KMS-11 (cell line): ENCODE results near the gene ABHD5.

Source experiments
- H2AFZ ChIP-seq: fragments of 200-600 bp; sonication (generic); 2 replicates; pipeline ENCODE4 v1.6.1; 2016; ENCODE audit warnings: antibody characterized with exemption, mixed run types, low read depth
- H3K27ac ChIP-seq: fragments of 200-600 bp; sonication (generic); 2 replicates; pipeline ENCODE4 v1.6.1; 2016; ENCODE audit warnings: mild to moderate bottlenecking, mixed run types
- H3K27me3 ChIP-seq: fragments of 200-600 bp; sonication (generic); 2 replicates; pipeline ENCODE4 v1.6.1; 2017; ENCODE audit warnings: mild to moderate bottlenecking, low read depth, mixed run types, moderate library complexity; ENCODE audit not compliant: insufficient read depth
- H3K36me3 ChIP-seq: fragments of 200-600 bp; sonication (generic); 2 replicates; pipeline ENCODE4 v1.6.1; 2017; ENCODE audit warnings: mild to moderate bottlenecking, mixed run types; ENCODE audit not compliant: insufficient read depth
- H3K4me1 ChIP-seq: fragments of 200-600 bp; sonication (generic); 2 replicates; pipeline ENCODE4 v1.6.1; 2016; ENCODE audit warnings: mild to moderate bottlenecking, low read depth, mixed run types; ENCODE audit not compliant: poor library complexity, severe bottlenecking
- H3K4me2 ChIP-seq: fragments of 200-600 bp; sonication (generic); 2 replicates; pipeline ENCODE4 v1.7.0; 2016; ENCODE audit warnings: mild to moderate bottlenecking, mixed run types
- H3K4me3 ChIP-seq: fragments of 200-600 bp; sonication (generic); IDR thresholded peaks from 2 replicates; pipeline ENCODE4 v1.6.1; 2017; ENCODE audit warnings: low read depth, low read length, mixed read lengths; ENCODE audit not compliant: insufficient read depth
- H3K79me2 ChIP-seq: fragments of 200-600 bp; sonication (generic); 2 replicates; pipeline ENCODE4 v1.6.1; 2016; ENCODE audit warnings: low read depth, mixed run types; ENCODE audit not compliant: insufficient read depth
- H3K9ac ChIP-seq: fragments of 200-600 bp; sonication (generic); 2 replicates; pipeline ENCODE4 v1.6.1; 2016; ENCODE audit warnings: mild to moderate bottlenecking, mixed run types
- H4K20me1 ChIP-seq: fragments of 200-600 bp; sonication (generic); 2 replicates; pipeline ENCODE4 v1.6.1; 2016; ENCODE audit warnings: mild to moderate bottlenecking, mixed run types; ENCODE audit not compliant: insufficient read depth
- TF ChIP-seq, protein P1 (sequence below): fragments of 200-600 bp; sonication (generic); conservative IDR thresholded peaks from 2 replicates; pipeline ENCODE4 v1.6.1; 2017; ENCODE audit warnings: low read depth, mild to moderate bottlenecking, antibody characterized with exemption, low read length, moderate library complexity, mixed read lengths

ABHD5 gene

GRCh38 chr3:43771610-43772009 lies 80.9 kb downstream of the ABHD5 start:
- Histone ChIP-seq H3K4me3 (no peak overlapping the region), H3K27me3 (no peaks in the 10 kb centered on the region), H3K4me1 (no peaks in the 10 kb centered on the region), H3K4me2 (no peak overlapping the region), H3K27ac (no peak overlapping the region), H3K79me2 (no peaks in the 10 kb centered on the region), H2AFZ (no peak overlapping the region), H4K20me1 (no peaks in the 10 kb centered on the region), H3K9ac (no peak overlapping the region), H3K36me3 (no peaks in the 10 kb centered on the region)
- TF ChIP-seq, protein P1, sequence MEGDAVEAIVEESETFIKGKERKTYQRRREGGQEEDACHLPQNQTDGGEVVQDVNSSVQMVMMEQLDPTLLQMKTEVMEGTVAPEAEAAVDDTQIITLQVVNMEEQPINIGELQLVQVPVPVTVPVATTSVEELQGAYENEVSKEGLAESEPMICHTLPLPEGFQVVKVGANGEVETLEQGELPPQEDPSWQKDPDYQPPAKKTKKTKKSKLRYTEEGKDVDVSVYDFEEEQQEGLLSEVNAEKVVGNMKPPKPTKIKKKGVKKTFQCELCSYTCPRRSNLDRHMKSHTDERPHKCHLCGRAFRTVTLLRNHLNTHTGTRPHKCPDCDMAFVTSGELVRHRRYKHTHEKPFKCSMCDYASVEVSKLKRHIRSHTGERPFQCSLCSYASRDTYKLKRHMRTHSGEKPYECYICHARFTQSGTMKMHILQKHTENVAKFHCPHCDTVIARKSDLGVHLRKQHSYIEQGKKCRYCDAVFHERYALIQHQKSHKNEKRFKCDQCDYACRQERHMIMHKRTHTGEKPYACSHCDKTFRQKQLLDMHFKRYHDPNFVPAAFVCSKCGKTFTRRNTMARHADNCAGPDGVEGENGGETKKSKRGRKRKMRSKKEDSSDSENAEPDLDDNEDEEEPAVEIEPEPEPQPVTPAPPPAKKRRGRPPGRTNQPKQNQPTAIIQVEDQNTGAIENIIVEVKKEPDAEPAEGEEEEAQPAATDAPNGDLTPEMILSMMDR, result no peak

GRCh38 chr3:43773273-43774094 lies 82.7 kb downstream of the ABHD5 start:
- H3K9ac ChIP-seq, result no peak overlapping the region
- H3K27me3 ChIP-seq, result no peaks in the 10 kb centered on the region
- no peak overlapping the region for H3K27ac ChIP-seq
- TF ChIP-seq, protein P1, result no peak
- no peak overlapping the region for H2AFZ ChIP-seq
- H3K4me3 ChIP-seq, result no peak overlapping the region
- no peaks in the 10 kb centered on the region for H3K4me1 ChIP-seq
- H3K36me3 ChIP-seq, result no peaks in the 10 kb centered on the region
- no peaks in the 10 kb centered on the region for H3K79me2 ChIP-seq
- H3K4me2 ChIP-seq, result no peak overlapping the region
- no peaks in the 10 kb centered on the region for H4K20me1 ChIP-seq

- no peaks in the 10 kb centered on the region for H3K27me3 ChIP-seq
- H3K36me3 ChIP-seq, result no peaks in the 10 kb centered on the region
- H3K4me2 ChIP-seq, result no peak overlapping the region
- no peaks in the 10 kb centered on the region for H3K79me2 ChIP-seq
- no peaks in the 10 kb centered on the region for H3K4me1 ChIP-seq
- no peak overlapping the region for H3K4me3 ChIP-seq
- no peak overlapping the region for H3K9ac ChIP-seq
- H2AFZ ChIP-seq, result no peak overlapping the region
- H3K27ac ChIP-seq, result no peak overlapping the region
- no peaks in the 10 kb centered on the region for H4K20me1 ChIP-seq
- TF ChIP-seq, protein P1, result no peak
Measured at GRCh38 chr3:43774799-43775198, 84.1 kb downstream of the ABHD5 start.

DNA sequence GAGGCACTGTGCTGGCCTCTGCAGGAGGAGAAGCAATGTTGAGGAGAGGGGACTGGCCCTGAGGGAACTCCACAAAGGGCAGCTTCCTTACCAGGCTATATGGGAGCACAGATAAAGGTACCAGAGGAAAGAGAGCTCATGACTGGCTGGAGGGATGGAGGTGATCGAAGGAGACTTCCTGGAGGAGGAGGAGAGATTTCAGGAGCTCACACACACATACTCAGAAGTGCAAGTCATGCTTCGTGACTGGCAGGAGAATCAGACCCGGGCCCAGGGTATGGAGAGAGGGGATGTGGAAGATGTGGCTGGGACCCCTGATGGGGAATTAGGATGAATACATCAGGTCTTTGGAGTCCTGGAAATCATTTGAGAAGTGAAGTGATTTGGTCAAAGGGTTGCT lies 85.4 kb downstream of the ABHD5 start:
- Histone ChIP-seq H3K4me1 (no peaks in the 10 kb centered on the region), H3K9ac (no peak overlapping the region), H3K79me2 (no peaks in the 10 kb centered on the region), H2AFZ (no peak overlapping the region), H3K4me3 (no peak overlapping the region), H3K36me3 (no peaks in the 10 kb centered on the region), H4K20me1 (no peaks in the 10 kb centered on the region), H3K4me2 (no peak overlapping the region), H3K27ac (no peak overlapping the region), H3K27me3 (no peaks in the 10 kb centered on the region)
- TF ChIP-seq, protein P1, result no peak
